Hippocampal formation (tissue), 2 donors: ENCODE data around the gene R3HDM2.
A peak's percentile ranks its signal among the peaks of the same experiment; 100 is the strongest.
"Not testable (repeated sequence)": the region's sequence is repeated elsewhere in the genome, so short reads cannot be mapped to it uniquely, and the experiment has no call there.

ENCODE experiments used
- DNase-seq, 2 donors: peaks; one replicate each; lab custom pipeline; 2025; lab: John Stamatoyannopoulos, UW

The R3HDM2 gene

DNA sequence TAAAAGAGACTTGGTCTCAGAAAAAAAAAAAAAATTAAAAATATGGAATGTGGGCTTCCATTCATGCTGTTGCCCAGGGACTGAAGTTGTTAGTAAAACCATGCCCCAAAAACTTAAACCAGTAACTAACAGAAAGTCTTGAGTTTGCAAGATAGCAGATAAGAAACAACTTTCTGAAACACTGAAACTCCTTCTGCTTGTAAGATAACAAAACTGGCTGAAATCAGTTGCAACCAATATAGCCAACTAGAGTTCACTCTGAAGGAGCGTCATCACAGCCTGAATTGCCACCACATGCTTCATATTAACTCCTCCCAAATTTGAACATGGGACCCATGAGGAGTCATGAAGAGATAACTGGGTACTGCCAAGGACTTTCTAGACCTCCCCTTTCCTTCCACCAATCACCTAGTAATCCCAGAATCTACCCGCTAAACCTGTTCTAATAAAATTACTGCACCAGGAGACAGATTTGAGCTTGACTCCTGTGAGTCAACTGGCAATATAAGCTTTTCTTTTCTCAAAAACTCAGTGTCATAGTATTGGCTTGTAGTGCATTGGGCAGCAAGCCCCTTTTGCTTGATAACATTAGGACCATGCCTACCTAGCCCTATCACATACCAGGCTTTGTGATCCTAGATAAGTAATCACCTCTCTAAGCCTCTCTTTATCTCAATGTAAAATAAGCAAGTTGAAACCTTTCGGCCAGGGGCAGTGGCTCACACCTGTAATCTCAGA is 53.6 kb downstream of the R3HDM2 start:
- DNase-seq, result no peak

DNA sequence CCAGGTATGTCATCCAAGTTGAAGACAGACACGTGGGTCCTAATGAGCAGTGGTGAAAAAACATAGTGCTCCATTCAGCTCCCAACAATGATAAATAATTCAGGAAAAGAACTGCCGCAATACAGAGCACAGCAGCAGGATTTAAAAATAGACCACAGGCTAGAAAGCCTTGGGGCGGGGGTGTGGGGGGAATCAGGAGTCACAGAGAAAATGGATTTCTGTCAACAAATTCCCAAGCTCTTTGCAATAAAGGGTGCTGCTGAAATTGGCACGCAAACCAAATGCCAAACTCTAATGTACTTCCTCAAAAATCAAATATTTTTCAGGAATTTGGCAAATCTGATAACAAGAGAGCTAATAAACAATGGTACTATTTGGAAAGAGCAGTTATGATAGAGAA is 58.6 kb downstream of the R3HDM2 start:
- no peak for DNase-seq

DNA sequence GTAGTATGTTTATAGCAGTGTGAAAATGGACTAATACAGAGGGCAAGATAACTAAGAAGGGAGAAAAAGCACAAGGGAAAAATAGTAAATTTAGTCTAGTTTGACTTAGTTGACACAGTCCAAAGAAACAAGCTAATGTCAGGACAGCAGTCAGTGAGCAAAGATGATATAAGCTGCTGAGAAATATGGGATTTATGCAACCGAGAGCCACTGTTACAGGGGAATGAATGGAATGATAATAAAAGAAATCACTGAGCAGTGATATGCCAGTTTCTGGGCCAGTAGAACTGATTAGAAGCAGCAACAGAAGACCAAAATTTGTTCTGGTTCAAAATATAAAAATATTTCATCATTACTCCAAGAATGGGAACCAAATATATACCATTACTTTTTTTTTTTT is 60.1 kb downstream of the R3HDM2 start:
- DNase-seq, result no peak

DNA sequence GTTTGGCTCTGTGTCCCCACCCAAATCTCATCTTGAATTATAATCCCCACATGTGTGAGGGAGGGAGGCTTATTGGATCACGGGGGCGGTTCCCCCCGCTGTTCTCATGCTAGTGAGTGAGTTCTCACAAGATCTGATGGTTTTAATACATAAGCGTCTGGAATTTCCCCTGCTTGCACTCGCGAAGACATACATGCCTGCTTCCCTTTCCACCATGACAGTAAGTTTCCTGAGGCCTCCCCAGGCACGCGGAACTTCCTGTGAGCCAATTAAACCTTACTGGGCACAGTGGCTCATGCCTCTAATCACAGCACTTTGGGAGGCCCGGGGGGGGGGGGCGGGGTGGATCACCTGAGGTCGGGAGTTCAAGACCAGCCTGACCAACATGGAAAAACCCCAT is 60.8 kb downstream of the R3HDM2 start:
- no peak for DNase-seq

DNA sequence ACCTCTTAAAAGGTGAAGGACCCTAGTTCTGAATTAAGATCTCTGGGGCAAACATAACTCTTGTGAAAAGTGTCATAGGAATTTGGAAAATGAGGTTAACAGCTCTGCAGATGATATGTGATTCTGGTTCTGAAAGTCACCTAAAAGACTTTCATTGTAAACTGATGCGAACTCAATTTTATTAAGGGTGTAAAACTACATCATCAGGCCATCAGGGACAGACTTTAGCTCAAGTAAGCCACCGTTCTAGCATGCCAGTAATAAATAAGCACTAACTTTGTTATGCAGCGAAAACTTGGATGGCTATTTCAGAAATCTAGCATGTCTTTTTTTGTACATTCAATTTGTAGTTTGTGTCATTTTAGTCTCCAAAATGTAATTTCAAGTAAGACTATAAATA is 61.6 kb downstream of the R3HDM2 start:
- DNase-seq, result no peak

DNA sequence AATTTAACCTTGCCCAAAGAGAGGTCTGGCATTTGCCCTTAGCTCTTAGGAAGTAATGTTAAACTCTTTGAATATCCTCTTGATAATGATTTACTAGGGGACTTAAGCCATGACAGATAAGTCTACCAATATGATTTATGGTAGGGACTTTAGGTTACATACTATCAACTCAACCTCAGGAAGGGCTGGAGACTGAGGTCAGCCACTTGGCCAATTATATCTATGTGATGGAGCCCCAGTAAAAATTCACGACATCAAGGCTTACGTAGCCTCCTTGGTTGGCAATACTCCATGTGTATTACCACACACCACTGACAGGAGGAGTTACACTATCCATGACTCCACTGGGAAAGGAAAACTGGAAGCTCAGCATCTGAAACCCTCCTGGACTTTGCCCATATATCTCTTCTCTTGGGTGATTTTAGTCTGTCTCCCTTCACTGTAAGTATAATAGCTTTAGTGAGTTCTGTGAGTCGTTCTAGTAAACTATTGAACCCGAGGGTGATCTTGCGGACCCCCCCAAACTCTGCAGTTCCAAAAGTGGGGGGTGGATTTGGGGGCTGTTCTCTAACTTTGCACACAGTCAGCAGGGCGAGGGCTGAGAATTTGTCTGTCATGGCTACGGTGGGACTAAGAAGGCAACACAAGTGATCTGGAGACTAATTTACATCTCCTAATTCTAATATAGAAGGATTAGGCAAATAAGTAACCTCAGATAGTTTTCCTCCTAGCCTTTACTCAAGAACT is 62.3 kb downstream of the R3HDM2 start:
- DNase-seq, result no peak

DNA sequence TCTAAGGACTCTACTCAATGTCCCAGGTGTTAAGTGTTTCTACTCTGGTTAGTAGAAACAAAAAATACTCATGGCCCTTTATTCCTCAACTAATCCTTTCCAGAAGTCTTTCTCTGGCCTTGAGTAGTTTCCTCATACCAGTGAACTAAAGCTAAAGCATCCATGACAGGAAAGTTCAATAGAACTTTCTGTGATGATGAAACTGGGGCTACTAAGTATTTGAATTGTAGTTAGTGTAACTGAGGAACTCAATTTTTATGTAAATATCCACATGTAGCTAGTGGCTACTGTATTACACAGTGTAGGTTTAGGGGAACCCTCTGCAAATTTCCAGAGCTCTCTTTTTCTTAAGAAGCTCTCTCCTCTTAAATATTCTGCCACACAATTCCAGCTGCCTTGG is 63.7 kb downstream of the R3HDM2 start:
- DNase-seq, result no peak

DNA sequence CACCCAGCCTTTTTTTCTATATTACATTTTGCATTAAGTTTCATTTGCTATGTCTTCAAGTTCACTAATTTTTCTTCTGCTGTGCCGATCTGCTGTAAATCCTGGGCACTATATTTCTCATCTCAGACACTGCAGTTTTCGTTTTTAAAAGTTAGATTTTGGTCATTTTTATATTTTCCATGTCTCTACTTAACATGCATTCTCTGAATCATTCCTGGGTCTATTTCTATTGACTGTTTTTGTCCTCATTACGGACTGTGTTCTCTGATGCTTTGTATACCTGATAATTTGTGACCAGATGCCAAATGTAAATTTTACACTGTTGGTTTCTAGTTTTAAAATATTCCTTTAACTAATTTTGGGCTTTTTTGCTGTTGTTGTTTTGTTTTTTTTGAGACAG is 64.5 kb downstream of the R3HDM2 start:
- DNase-seq, result no peak

DNA sequence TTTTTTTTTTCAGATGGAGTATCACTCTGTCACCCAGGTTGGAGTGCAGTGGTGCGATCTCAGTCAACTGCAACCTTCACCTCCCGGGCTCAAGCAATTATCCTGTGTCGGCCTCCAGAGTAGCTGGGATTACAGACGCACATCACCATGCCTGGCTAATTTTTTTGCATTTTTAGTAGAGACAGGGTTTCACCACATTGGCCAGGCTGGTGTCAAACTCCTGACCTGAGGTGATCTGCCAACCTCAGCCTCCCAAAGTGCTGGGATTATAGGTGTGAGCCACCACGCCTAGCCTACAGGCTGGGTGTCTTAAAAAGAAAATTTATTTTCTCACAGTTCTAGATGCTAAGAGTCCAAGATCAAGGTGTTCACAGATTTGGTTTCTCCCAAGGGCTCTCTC is 66.7 kb downstream of the R3HDM2 start:
- DNase-seq, result not testable (repeated sequence)

DNA sequence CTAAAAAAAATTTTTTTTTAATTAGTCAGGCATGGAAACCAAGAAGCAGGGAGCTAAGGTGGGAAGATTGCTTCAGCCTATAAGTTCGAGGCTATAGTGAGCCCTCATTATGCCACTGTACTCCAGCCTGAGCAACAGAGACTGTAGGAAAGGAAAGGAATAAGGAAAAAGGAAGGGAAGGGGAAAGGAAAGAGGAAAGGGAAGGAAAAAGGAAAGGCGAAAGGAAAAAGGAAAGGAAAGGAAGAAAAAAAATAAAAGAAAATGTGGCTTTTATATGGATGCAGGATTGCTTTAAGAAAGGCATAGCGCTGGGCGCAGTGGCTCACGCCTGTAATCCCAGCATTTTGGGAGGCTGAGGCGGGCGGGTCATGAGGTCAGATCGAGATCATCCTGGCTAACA is 70.4 kb downstream of the R3HDM2 start:
- no peak for DNase-seq

DNA sequence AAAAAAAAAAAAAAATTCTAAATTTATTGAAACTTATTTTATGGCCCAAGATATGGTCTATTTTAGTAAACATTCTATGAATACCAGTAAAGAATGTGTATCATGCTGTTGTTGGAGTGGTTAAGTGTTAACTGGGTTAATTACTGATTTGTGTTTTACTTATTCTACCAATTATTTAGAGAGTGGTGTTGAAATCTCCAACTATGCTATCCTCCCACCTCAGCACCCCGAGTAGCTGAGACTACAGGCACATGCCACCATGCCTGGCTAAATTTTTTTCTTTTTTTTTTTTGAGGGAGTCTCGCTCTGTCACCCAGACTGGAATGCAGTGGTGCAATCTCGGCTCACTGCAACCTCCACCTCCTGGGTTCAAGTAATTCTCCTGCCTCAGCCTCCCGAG is 72.2 kb downstream of the R3HDM2 start:
- DNase-seq, result no peak

DNA sequence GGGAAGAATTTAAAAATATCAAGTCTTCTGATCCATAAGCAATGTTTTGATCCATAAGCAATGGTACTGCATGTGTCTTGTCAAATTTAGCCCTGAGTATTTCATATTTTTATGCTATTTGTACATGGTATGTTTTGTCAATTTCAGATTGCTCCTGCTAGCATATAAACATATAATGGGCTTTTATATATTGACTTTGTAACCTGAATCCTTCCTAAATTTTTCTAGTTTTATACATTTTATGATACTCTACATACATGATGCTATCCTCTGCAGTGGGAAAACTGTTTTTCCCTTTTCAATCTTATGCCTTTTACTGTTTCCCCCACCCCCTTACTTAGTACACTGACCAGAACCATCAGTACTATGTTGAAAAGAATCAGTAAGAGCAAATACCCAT is 75.1 kb downstream of the R3HDM2 start:
- no peak for DNase-seq

DNA sequence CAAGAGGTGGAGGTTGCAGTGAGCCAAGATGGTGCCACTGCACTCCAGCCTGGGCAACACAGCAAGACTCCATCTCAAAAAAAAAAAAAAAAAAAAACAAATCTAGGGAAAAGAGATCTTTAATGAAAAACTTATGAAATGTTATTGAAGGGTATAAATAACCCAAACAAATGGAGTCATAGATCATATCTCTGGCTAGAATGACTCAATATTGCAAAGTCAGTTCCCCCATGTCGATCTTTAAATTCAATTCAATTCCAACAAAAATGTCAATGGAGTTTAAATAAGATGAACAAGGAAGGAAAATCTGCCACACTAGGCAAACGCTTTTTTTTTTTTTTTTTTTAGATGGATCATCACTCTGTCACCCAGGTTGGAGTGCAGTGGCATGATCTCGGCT is 78.7 kb downstream of the R3HDM2 start:
- DNase-seq, result no peak

DNA sequence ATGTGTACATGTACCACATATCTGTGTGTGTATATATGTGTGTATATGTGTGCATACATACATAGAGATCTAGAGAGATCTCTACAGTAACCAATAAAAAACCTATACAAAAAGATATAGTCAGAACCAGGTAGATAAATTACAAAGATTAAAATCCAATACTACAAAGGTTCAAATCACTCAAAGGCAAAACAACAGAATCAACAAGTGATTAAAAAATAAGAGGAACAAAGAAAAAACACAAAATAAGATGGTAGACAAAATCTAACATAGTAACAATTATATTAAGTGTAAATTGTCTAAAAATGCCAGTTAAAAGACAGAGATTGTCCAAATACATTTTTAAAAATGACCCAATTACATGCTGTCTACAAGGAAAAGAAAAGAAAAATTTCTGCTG is 83.6 kb downstream of the R3HDM2 start:
- DNase-seq, result no peak

DNA sequence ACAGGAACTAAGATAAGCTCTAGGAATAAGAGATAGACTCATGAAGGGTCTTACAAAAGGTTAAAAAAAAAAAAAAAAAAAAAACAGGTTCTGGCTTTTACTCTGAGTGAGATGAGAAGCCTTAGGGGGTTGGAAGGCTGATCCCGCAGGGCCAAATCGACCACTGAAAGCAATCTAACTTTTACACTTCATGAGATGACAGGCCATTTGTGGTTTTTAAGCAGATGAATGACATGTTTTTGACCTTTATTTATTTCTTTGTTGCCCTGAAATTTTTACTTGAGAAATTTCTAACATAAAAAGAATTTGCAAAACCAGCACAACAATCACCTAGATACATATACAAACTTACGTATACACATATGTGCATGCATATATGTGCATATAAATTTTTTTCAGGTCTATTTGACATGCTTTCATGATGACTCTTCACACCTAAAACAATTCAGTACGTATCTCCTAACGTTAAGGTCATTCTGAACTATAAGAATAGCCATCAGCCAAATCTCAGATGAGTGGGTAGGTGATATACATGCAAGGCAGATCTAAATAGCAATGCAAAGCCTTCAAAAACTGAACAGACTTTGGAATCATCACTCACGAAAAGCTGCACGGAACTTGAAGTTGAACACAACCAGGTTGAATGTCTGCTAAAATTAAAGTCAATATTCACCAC is 87.0 kb downstream of the R3HDM2 start:
- DNase-seq, result no peak

DNA sequence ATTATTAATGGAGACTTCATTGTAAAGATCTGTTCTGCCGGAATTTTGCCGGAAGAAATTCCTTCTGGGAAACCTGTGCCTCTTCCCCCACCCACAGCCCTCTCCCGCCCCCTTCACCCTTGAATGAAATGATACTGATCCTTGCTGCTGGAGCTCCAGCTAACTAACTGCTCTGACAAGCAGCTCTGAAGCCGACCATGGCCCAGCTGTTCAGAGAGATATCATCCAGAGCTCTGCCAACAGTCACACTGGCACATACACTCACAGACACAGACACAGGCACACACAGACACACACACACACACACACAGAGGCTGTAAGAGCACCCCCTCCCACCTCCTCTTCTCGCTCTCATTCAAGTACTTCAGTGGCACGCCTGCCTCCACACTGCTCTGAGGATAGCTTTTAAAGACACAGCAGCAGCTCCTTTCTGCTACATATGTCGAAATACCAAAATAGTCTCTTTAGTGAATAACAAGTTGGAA is 88.6 kb downstream of the R3HDM2 start:
- DNase-seq, result peak; percentile 2 to 41

DNA sequence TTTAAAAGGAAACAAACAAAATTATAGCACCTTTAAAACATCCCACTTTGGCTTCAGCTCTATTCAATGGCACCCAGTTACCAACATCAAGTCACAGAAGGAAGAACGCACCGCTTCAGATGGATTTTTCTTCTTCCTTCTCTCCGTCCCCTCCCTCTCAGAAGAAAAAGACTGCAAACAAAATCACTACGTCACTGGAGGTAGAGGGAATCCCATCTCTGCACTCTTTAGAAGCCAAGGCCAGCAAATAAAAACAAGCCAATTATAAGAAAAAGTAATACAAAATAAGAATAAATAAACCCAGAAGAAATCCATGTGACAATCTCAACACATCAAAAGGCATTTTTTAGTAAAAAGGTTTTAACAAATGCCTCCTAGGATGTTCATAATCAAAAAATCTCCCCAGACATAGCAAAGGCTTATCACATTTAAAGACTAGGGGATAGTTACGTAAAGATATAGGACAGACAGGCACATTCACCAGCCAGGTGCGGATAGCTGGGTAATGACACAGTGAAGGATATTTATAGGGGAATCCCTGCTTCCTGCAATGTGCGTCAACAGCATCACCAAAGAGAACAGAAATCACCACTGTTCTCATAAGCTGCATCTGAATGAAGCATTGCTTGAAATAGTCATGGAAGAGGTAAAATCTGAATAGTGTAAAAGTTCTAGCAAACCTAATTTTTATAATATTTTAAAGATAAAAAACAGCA is 89.4 kb downstream of the R3HDM2 start:
- no peak for DNase-seq

DNA sequence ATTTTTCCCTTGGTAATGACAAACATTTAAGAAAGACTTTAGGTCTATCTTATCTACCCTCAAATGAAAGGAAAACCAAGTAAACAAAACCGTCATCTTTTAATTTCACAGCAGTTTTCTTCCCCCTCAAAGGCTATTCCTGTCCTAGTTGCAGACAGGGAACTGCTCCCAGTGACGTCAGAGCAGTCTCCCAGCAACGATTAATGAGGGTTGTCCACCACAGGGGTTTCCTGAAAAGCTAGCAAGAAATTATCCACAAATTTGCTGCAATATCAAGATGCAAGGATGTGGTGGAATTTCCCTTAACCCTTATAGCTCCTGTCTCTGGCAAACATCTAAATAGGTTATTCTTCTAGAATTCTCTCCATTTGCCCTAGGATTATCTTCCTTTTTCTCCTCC is 90.7 kb downstream of the R3HDM2 start:
- DNase-seq, result peak; percentile 15 to 67

DNA sequence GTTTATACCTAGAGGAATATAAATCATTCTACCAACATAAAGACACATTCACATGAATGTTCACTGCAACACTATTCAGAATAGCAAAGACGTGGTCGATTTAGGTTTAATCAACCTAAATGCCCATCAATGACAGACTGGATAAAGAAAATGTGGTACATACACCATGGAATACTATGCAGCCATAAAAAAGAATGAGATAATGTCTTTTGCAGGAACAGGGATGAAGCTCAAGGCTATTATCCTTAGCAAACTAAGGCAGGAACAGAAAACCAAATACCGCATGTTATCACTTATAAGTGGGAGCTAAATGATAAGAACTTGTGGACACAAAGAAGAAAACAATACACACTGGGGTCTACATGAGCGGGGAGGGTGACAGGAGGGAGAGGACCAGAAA is 94.5 kb downstream of the R3HDM2 start:
- not testable (repeated sequence) for DNase-seq

DNA sequence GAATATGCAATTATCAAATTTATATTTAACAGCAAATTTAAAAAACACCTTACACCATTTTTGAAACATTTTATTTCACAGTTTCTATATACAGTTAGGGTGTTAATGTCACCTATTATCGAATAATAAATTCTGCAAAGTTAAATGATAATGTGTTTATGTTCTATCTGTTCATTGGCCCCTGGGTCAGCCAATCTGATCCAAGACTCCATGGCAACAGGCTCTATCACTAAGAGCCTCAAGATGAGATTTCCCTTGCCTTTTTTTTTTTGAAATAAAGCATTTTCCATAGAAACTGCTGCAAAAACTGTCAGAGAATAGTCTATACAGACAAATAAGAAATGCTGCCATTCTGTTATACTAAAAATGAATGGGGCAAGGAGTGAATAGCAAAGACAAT is 96.6 kb downstream of the R3HDM2 start:
- DNase-seq, result no peak

DNA sequence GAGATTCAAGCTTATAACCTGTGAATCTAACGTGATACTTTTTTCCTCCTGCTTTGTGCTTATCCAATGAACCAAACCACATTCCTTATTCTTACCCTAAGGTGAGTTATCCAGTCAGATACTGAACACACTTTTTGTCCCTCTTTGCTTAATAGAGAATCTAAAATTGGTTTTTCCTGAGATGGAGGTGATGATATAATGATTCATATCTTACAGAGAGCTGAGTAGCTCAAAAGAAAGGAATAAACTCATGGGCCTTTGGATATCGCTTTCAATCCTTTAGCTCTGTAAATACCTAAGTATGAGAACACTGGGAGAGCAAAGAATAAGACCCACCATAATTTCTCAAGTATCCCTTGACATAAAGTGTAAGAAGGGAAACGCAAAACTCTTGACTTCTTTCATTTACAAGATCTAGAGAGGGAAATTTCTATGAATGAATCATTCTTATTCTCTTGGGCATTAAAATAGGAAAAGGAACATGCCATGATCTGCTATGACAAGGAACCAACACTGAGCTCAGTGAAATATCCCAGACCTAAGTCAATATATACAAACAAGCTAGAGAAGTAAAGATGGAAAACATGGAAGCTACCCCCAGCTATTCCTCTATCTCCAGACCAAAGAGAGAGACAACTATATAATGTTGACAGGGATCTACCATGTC is 98.1 kb downstream of the R3HDM2 start:
- no peak for DNase-seq

DNA sequence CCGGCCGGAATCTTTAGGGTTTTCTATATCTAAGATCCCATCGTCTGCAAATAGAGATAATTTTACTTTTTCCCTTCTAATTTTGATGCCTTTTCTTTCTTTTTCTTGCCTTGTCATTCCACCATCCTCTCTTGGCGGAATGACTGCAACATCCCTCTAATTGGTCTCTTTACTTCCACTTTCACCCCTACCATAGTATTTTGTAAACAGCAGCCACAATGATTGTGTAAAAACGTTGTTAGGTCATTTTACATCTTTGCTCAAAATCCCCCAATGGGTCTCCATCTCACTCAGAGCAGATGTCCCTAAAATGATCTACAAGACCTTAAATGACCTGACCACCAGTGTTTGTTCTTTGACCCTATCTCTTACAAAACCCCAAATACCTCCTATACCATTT is 99.9 kb downstream of the R3HDM2 start:
- no peak for DNase-seq
